Hepatic stellate cell (primary cell): Measurements from ENCODE around the gene CALHM3.

ENCODE experiments used
- DNase-seq: peaks from one replicate; pipeline ENCODE4 v3.0.0; 2011; ENCODE audit warnings: low spot score

Gene CALHM3

DNA sequence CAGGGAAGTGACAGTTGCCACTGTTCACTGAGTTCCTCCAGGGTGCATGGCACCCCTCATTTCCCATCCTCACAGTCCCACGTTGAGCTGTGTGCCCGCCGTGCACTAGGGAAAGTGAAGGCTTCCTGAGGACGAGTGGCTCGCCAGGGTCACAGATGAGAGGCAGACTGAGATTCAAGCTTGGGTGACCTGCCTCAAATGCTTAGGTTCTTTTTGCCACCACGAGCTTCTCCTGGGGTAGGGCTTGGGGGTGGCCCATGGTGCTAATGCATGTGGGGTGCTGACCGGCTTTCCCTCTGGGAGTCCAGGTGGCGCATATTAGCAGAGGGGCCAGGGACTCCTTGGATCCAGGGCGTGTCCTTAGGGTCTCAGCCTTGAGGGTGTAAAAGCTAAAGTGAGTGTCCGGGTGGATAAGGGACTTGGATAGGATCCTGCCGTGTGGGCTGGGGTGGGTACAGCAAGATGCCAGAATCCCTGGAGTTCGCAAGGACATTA is 28.8 kb downstream of the CALHM3 start:
- no peak for DNase-seq

DNA sequence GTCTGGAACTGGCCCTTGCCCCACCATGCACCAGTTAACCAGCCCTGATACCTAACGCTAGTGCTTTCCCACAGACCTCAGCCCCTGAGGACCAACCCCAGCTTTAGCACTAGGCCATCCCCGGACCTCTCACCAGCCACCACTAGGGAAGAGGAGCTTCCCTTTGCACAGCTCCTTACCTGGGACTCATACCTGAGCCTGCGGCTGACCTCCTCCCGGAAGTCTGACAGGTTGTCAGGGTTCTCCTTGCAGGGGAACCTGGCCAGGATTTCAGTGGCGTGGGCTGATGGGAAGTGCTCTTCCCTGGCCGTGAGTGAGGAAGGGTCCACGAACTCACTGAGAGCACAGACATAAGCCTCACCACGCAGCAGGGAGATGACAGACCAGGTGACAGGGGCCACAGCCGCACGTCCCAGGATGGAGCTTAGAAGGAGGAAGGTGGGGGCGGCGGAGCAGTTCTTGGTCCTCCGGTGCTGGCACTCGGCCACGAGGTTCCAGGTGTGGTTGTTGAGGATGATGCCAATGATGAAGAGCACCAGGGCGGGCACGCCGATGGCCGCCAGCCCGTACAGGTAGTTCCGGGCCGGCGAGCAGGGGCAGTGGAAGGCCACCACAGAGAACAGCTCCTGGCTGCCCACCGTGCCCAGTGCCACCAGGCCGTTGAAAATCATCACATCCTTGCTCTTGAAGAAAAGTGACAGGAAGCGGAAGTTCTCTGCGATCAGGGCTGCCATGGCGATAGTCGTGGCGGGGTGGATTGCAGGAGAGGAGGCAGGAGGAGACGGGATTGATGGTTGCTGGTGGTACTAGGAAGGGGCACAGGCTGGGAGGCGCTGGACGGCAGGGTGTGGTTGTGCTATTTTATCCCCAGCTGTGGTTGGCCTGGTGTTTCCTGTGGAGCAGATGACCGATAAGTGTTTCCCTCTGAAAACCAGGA is 29.6 kb downstream of the CALHM3 start:
- DNase-seq = no peak

DNA sequence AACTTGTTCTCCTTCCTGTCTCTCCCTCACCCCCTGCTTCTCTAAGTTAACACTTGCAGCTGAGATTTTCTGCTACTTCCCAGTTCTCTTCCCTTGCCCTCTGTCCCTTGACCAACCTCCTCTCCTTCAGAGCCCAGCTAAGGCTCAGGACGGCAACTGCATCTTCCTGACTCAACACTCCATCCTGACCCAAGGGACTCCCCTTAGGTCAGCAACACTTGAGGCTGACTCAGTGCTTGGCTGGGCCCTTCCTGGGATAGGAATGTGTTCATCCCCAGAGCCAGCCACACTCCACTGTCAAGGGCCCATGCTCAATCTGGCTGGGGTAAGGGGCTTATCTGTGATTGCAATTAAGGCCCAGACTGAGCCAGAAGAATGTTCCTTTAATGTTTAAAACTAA is 30.3 kb downstream of the CALHM3 start:
- peak; percentile 96 for DNase-seq

DNA sequence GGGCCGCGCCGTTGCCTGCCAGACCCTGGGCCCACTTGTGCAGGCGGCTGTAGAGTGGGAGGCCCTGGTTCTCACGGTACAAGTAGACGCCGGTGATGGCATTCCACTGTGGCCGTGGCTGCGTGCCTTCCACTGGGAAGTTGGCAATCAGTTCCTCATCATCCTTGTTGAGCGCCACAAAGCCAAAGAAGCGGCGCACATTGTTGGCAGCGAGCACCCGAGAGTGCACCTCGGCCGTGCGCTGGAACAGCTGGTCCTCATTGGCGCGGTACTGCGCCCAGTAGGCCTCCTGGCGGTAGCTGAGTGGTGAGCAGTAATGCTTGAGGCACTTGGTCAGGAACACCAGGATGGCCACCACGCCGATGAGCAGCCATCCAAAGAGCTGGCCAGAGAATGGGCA is 31.9 kb downstream of the CALHM3 start:
- DNase-seq = no peak

DNA sequence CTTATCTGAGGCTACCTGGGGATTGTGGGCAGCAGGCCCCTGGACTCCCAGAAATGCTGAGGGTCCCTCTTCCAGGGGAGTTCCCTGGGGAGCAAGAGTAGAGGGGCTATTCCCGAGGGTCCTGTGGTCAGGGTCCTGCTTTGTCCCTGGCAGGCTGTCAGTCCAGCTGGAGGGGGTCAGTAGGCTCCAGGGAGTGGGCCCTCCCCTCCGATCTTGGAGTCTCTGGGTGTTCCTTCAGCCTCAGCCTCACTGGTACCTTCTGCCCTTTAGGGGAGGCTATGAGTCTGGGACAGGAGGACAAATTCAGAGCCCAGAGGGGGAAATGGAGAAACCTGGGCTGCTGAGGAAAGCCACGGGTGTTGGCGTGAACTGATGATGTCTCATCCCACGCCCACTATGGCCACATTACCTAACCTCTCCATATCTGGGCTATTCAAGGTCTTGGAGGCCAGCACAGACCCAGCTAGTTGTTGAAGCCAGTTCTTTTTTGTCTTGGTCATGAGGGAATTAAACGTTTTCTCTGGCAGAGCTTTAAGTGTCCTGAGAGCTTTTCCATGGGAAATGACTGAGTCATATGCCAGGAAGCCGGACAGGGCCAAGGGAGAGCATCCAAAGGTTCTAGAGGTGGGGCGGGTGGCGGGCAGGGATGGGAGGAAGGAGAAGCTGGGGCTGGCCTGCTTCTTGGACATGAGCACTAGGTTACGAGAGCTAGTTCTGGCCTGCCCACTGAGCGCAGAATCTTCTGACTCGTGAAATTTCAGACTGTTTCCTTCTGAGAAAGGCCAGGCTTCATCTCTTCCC is 33.1 kb downstream of the CALHM3 start:
- peak; percentile 82 for DNase-seq

DNA sequence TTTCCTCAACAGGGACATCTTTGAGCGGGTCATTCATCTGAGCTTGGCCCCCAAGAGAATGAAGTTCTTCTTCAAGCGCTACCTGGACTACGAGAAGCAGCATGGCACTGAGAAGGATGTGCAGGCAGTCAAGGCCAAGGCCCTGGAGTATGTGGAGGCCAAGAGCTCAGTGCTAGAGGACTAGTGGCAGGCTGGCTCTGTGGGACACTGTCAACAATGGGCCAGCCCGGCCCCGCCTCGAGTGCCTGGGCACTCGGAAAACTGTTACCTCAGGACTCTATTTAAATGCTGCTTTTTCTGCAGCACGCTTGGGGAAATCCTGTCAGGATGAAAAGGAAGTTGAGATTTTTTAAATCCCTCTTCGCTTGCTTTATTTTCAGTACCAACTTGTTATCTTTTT is 33.7 kb downstream of the CALHM3 start:
- DNase-seq = no peak

DNA sequence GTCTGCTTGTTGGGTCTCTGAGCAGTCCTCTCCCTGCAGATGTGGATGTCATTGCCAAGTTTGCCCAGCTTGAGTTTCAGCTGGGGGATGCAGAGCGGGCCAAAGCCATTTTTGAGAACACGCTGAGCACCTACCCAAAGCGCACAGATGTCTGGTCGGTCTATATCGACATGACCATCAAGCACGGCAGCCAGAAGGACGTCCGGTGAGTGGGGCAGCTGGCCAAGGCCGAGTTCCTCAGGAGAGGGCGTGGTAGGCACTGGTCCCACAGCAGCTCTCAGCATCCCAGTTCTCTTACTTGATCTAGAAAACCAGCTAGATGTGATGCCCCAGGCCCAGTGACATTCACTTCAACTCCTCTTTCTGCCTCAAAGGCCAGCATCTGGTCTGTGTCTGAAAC is 34.6 kb downstream of the CALHM3 start:
- no peak for DNase-seq

DNA sequence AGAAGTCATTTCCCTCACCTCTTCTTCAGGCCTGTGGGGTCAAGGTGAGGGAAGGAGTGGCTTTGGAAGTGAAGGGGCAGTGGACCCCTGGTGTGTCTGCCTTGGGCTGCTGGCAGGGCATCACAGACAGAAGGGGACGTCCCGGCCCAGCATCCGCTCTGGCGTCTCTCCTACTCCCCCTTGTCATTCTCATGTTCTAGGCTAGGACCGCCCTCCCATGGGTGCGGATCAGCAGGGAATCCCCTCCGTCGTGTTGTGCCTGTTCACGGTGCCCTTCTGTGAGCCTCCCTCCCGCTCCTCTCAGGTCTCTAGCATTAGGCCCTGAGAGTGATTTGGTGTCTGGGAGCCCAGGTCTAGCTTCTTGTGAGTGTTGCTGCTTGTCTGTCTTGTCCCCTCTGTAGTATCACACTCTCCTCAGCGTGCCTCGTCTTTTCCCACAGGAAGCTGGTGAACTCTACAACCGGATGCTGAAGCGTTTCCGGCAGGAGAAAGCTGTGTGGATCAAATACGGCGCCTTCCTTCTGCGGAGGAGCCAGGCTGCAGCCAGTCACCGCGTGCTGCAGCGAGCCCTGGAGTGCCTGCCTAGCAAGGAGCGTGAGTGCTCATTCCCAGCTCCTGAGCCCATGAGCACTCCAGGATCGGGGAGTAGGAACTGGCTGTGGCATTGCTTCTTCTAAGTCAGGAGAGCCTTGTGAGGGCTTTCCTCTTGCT is 35.4 kb downstream of the CALHM3 start:
- no peak for DNase-seq

DNA sequence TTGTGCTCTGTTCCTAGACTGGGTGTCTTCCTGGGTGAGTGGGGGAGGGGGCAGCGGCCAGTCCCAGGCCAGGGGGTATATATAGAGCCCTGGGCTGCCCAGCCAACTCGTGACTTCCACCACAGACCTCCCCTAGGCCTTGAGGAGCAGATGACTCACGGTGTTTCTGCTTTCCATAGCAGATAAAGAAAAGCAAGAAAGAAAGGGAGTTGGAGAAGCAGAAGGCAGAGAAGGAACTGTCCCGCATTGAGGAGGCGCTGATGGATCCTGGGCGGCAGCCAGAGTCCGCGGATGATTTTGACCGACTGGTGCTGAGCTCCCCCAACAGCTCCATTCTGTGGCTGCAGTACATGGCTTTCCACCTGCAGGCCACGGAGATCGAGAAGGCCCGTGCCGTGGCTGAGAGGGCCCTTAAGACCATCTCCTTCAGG is 37.0 kb downstream of the CALHM3 start:
- DNase-seq = peak; percentile 90

DNA sequence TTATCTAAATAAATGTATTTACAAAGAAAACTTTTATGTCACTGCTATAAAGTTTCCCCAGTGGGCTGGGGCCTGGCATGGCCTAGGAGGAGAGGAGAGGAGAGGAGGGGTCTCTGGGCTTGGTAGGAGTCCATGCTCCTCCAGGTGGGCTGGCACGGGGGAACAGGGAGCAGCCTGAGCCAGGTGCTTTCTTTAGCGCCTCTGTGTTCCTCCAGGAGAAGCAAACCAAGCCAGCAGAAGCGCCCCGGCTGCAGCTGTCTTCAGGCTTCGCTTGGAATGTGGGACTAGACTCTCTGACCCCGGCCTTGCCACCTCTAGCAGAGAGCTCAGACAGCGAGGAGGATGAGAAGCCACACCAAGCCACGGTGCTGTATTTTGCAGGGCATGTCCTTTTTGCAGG is 37.4 kb downstream of the CALHM3 start:
- DNase-seq = no peak

DNA sequence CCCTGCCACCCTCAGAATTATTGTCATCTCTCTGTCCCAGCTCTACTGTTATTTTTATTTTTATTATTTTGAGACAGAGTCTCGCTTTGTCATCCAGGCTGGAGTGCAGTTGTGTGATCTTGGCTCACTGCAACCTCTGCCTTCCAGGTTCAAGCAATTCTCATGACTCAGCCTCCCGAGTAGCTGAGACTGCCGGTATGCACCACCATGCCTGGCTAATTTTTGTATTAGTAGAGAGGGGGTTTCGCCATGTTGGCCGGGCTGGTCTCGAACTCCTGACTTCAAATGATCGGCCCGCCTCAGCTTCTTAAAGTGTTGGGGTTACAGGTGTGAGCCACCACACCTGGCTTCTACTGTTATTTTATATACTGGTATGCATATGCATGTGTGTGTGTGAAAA is 37.8 kb downstream of the CALHM3 start:
- no peak for DNase-seq

DNA sequence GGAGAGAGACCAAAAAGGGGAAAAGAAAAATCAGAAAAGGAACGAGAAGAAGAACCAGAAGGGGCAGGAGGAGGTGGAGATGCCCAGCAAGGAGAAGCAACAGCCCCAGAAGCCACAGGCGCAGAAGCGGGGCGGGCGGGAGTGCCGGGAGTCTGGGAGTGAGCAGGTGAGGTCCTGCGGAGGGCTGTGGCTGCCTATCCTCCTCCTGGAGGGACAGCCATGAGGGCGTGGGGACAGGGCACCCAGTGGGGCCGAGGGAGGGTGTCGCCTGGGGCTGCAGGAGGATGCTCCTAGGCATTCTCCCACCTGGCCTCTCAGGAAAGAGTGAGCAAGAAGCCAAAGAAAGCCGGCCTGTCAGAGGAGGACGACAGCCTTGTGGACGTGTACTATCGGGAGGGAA is 38.6 kb downstream of the CALHM3 start:
- no peak for DNase-seq

DNA sequence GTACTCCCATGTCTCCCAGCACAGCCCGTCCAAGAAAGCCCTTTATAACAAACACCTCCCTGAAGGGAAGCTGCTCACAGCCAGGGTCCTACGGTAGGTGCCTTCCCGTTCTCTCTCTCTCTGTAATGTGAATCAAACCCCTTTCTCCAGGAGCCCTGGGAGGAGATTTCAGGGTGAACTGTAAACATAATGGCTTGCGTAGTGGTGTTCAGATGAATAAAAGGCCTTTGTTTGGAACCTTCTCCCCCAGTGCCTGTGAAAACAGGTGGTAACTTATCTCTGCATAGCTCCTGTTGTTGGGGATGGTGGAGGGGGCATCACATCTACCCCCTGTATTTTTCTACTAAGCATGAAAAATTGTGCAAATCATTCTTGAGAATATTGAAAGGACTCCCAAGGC is 39.3 kb downstream of the CALHM3 start:
- no peak for DNase-seq

DNA sequence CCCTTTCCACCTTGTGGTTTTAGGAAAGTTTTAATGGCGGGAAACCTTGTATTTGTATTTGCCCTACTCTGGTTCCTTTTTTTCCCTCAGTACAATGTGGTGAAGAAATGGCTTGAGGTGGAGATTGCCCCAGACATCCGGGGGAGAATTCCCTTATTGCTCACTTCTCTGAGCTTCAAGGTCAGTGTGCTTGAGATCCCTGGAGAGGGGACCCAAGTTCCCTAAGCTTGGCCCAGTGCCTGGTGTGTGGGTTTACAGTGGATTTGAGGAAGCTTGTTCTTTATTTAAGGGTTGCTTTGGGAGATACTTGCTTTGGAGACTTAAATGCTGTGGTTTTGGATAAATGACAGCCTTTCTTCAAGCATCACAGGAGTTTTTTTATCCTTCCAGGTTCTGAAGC is 45.2 kb downstream of the CALHM3 start:
- no peak for DNase-seq

DNA sequence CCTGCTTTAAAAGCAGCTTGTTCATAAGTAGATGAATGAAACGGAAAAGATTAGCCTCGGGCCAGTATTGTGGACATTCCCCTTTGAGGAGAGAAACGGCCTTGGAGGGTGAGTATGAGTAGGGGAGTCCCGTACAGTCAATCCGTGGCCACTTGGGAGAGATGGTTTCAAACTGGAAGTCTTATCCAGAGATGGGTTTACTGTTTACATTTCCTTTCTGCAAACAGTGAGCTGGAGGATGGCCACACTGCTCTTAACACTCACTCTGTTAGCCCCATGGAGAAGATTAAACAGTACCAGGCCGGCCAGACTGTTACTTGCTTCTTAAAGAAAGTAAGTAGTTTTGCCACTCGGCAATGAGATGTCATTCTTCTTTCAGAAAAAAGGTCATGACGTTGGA is 47.1 kb downstream of the CALHM3 start:
- no peak for DNase-seq

DNA sequence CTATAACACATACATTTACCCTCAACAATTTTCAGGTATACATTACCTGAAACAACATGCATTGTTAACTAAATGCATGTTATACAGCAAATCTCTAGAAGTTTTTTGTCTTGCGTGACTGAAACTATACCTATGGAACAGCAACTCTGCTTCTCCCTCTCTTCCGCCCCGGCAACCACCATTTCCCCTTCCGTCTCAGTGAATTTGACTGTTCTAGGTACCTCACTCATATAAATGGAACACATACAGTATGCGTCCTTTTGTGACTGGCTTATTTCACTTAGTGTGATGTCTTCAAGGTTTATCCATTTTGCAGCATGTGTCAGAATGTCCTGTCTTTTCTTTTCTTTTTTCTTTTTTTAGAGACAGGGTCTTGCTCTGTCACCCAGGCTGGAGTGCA is 49.4 kb downstream of the CALHM3 start:
- no peak for DNase-seq

DNA sequence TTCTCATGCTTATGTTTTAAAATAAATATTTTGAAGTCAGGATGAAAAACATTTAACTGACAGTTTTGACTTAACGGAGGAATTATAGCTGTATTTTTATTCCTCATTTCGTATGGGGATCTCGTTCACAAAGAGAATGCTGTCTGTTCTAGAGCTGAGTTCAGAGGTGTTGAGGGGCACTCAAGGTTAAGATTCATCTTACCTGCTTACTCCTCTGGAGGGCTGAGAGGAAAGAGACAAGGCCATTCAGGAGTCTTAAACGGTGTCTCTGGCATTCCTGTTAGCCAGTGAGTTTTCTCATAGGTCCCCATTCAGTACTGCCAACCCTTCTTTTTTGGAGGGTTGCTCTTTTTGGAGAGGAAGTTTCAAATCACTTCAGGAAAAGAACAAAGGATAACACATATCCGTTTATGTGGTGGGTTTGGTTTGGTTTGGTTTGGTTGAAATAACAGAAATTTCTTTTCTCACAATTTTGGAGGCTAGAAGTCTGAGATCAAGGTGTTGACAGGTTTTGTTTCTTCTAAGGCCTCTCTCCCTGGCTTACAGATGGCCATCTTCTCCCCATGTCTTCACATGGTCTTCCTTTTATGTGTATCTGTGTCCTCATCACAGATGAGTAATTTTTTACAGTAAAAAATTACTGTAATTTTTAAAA is 49.9 kb downstream of the CALHM3 start:
- DNase-seq = no peak

DNA sequence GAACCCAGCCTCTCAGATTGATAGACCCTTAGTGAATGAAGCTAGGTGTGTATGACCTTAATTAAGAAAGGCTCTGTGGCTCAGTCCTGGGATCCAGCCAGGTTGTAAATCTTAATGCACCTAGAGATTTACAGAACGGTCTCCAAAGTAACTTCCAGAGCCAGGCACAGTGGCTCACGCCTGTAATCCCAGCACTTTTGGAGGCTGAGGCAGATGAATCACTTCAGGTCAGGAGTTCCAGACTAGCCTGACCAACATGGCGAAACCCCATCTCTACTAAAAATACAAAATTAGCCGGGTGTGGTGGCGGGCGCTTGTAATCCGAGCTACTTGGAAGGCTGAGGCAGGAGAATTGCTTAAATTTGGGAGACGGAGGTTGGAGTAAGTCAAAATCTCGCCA is 51.2 kb downstream of the CALHM3 start:
- DNase-seq = no peak

DNA sequence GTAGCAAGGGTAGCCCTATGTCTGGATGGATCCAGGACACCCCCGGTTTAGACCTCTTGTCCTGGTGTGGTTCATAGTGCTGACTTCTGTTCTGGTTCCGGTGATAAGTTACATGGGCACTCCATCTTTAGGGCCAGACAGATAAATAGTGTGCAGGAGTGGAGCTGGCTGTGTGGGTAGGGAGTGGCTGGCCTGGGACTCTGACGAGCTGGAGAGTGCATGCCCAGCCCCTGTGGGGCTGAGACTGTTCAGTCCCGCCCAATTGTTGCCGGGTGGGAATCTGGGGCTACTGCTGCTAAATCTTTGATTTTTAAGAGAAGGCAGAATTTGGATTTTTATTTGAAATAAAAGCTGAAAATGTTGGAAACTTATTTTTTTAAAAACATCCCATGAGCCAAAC is 55.3 kb downstream of the CALHM3 start:
- no peak for DNase-seq
